ENCODE data around the gene KCNMA1. TPM values are rescaled to one million over a fixed set of nuclear protein-coding genes. Genes with fewer than 3 reads are reported as not detected.
A peak's percentile ranks its signal among the peaks of the same experiment; 100 is the strongest.

KCNMA1 gene
- total RNA-seq, 2 donors from 2014 or later: 5.9 to 9.3 TPM

DNA sequence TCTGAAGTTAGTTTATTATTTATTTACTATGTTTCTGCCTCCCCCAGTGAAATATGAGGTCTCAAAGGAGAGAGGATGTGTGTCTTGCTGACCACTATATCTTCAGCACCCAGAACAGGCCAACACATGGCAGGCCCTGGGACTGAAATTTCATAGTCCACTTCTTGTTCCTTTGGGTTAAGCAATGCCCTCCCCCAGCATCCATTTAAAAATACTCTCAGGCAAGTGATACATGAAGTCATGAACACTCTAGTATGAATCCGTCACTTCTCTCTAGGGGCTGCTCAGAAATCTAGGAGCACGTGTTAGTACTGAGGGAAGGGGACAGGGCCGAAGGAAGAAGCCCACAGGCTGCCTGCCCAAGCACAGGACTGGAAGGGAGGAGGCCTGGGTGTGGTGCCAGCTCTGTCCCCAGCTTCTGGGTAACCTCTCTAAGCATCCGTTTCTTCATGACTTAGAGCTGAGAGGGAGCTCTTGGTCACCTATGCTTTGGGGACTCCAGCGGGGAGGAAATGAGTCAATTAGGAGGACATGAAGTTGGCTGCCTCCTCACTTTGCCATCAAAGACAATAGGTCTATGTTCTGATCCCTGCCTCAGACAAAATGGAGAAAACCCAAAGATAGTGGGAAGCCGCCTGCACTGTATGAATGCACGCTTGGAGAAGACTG lies 119.2 kb downstream of the KCNMA1 start:
- DNase-seq (no peak), ATAC-seq (no peak)
- Histone ChIP-seq H3K4me3 (no peak overlapping the region), H3K4me1 (peaks cover 9% of the 10 kb centered on the region), H3K36me3 (replicated peaks in 1 of 2; ENCODE audit: insufficient read depth in 1 of 2, low read depth in 2 of 2) (no peaks in the 10 kb centered on the region), H3K27ac (no peak overlapping the region), H3K27me3 (no peaks in the 10 kb centered on the region), H3K9me3 (no peaks in the 10 kb centered on the region)
- intact Hi-C loops (cut with DNase I): no loop called here
- 86 to 91% methylated on average over 7 of the region's 7 CpGs for WGBS, 2 donors
- no peak for TF ChIP-seq CTCF (IDR thresholded peaks at IDR 0.05)
- TF ChIP-seq POLR2A (IDR thresholded peaks at IDR 0.05): no peak

DNA sequence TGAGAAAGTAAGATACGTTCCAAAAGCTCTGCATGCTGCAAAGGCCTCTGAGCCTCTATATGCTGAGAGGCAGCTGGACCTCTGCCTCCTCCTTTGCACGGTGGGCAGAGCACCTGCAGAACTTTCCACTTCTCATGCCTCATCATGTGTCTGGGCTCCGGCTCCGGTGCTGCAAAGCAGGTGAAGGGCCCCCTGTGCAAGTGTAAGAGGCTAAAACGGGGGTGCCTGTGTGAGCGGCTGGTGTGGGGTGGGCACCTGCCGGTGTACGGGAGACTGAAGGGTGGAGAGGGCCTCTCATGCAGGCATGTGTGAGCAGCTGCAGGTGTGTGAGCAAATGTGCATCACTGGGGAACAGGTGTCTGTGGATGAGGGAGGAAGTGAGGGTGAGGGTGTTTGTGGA lies 121.0 kb downstream of the KCNMA1 start:
- Histone ChIP-seq H3K4me3 (no peak overlapping the region), H3K36me3 (replicated peaks in 1 of 2; ENCODE audit: insufficient read depth in 1 of 2, low read depth in 2 of 2) (no peaks in the 10 kb centered on the region), H3K27ac (no peak overlapping the region), H3K9me3 (no peaks in the 10 kb centered on the region), H3K27me3 (no peaks in the 10 kb centered on the region), H3K4me1 (peaks cover 9% of the 10 kb centered on the region)
- ATAC-seq (no peak), DNase-seq (no peak)
- TF ChIP-seq CTCF (IDR thresholded peaks at IDR 0.05) (no peak), POLR2A (IDR thresholded peaks at IDR 0.05) (no peak)
- WGBS, 2 donors: 87 to 98% methylated on average over 8 of the region's 8 CpGs
- intact Hi-C loops (cut with DNase I): no loop called here

- H3K36me3 ChIP-seq (replicated peaks in 1 of 2; ENCODE audit: insufficient read depth in 1 of 2, low read depth in 2 of 2): no peaks in the 10 kb centered on the region
- H3K27me3 ChIP-seq: no peaks in the 10 kb centered on the region
- TF ChIP-seq POLR2A (IDR thresholded peaks at IDR 0.05): no peak
- TF ChIP-seq CTCF (IDR thresholded peaks at IDR 0.05): no peak
- H3K4me3 ChIP-seq: no peak overlapping the region
- H3K4me1 ChIP-seq: peaks cover 9% of the 10 kb centered on the region
- intact Hi-C loops (cut with DNase I): no loop called here
- ATAC-seq: no peak
- H3K27ac ChIP-seq: no peak overlapping the region
- DNase-seq: no peak
- 72 to 85% methylated on average over 4 of the region's 4 CpGs for WGBS, 2 donors
- no peaks in the 10 kb centered on the region for H3K9me3 ChIP-seq
These were observed 122.7 kb downstream of the KCNMA1 start for GRCh38 chr10:77514870-77515269.

DNA sequence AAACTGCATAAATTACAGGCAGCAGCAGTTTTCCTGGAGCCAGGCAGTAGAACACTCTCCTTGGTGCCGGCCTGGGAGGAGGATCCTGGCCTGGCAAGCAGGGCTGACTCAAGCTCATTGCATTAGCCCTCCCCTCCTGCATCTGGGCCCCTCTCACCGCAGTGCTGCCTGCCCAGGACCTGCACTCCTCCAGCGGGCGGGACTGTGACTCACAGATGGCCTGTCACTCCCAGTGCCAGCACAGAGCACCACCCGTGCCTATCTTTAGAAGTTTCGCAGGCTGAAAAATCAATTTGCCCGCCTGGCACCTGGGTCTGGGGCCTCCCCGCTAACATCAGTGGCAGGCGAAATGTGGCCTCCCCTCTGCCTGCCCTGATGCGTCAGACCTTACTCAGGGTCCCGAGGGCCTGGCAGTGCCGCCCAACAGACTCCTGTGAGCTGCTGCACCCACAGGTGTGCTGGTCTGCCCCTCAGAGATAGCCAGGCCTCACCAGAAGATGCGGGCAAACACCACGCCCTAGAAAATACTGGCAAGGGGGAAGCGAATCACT lies 123.8 kb downstream of the KCNMA1 start:
- WGBS, 2 donors: 41 to 53% methylated on average over 8 to 15 of the region's 15 CpGs
- ATAC-seq: peak; percentile 94
- intact Hi-C loops (cut with DNase I): no loop called here
- Histone ChIP-seq H3K4me3 (no peak overlapping the region), H3K4me1 (peaks cover 9% of the 10 kb centered on the region), H3K27me3 (no peaks in the 10 kb centered on the region), H3K36me3 (replicated peaks in 1 of 2; ENCODE audit: insufficient read depth in 1 of 2, low read depth in 2 of 2) (no peaks in the 10 kb centered on the region), H3K27ac (peak overlapping the region in 2 of 4 donors; percentile 16 to 64), H3K9me3 (no peaks in the 10 kb centered on the region)
- TF ChIP-seq CTCF (IDR thresholded peaks at IDR 0.05): peak in 1 of 7 experiments; percentile 11
- TF ChIP-seq POLR2A (IDR thresholded peaks at IDR 0.05): no peak
- peak; percentile 70 to 94 (median 80) for DNase-seq

- no peak for ATAC-seq
- intact Hi-C loops (cut with DNase I): no loop called here
- Histone ChIP-seq H3K27me3 (no peaks in the 10 kb centered on the region), H3K36me3 (replicated peaks in 1 of 2; ENCODE audit: insufficient read depth in 1 of 2, low read depth in 2 of 2) (no peaks in the 10 kb centered on the region), H3K27ac (peak overlapping the region in 1 of 4 donors; percentile 16), H3K4me3 (no peak overlapping the region), H3K9me3 (no peaks in the 10 kb centered on the region), H3K4me1 (peaks cover 9% of the 10 kb centered on the region)
- 88 to 94% methylated on average over 7 of the region's 7 CpGs for WGBS, 2 donors
- TF ChIP-seq CTCF (IDR thresholded peaks at IDR 0.05) (no peak), POLR2A (IDR thresholded peaks at IDR 0.05) (no peak)
- DNase-seq: no peak
These were observed 124.4 kb downstream of the KCNMA1 start for GRCh38 chr10:77513220-77513619.
